Fibroblast of peridontal ligament (primary cell): ENCODE results near the gene RFLNA.
"Not testable (repeated sequence)": the region's sequence is repeated elsewhere in the genome, so short reads cannot be mapped to it uniquely, and the experiment has no call there.

Experiments
- DNase-seq: peaks from one replicate; pipeline ENCODE4 v3.0.0-alpha.2; 2010; ENCODE audit errors: extremely low read depth

Gene RFLNA

GRCh38 chr12:124319368-124320050, 24.6 kb downstream of the RFLNA start:
- no peak for DNase-seq

- peak; percentile 38 for DNase-seq
Measured at GRCh38 chr12:124321040-124321481, 26.2 kb downstream of the RFLNA start.

- DNase-seq, result peak; percentile 25
Measured at GRCh38 chr12:124321556-124322270, 26.8 kb downstream of the RFLNA start.

- DNase-seq, result no peak
Measured at GRCh38 chr12:124322271-124322998, 27.5 kb downstream of the RFLNA start.

GRCh38 chr12:124322999-124323328, 28.1 kb downstream of the RFLNA start:
- DNase-seq, result not testable (repeated sequence)

GRCh38 chr12:124323771-124324530, 29.1 kb downstream of the RFLNA start:
- no peak for DNase-seq

- DNase-seq, result no peak
Measured at GRCh38 chr12:124324803-124325705, 30.2 kb downstream of the RFLNA start.

GRCh38 chr12:124326104-124326503, 31.2 kb downstream of the RFLNA start:
- no peak for DNase-seq

GRCh38 chr12:124326871-124327270, 32.0 kb downstream of the RFLNA start:
- DNase-seq, result no peak

GRCh38 chr12:124327362-124328043, 32.6 kb downstream of the RFLNA start:
- no peak for DNase-seq

- DNase-seq, result no peak
Measured at GRCh38 chr12:124328116-124328515, 33.2 kb downstream of the RFLNA start.

GRCh38 chr12:124328636-124329035, 33.7 kb downstream of the RFLNA start:
- DNase-seq, result no peak

- DNase-seq, result no peak
Measured at GRCh38 chr12:124332058-124332672, 37.3 kb downstream of the RFLNA start.

GRCh38 chr12:124332900-124333299, 38.0 kb downstream of the RFLNA start:
- DNase-seq, result no peak

GRCh38 chr12:124333724-124334123, 38.8 kb downstream of the RFLNA start:
- DNase-seq, result no peak

- no peak for DNase-seq
Measured at GRCh38 chr12:124334266-124334665, 39.4 kb downstream of the RFLNA start.

- no peak for DNase-seq
Measured at GRCh38 chr12:124334976-124335375, 40.1 kb downstream of the RFLNA start.

- DNase-seq, result no peak
Measured at GRCh38 chr12:124335426-124336183, 40.7 kb downstream of the RFLNA start.

- no peak for DNase-seq
Measured at GRCh38 chr12:124336184-124336437, 41.2 kb downstream of the RFLNA start.
